Smooth muscle cell (in vitro differentiated cells): ENCODE results near the gene KCMF1. TPM values are rescaled to one million over a fixed set of nuclear protein-coding genes. Genes with fewer than 3 reads are reported as not detected.
A peak's percentile ranks its signal among the peaks of the same experiment; 100 is the strongest.

Source experiments
- DNase-seq: peaks from one replicate; lab custom pipeline; 2025; ENCODE audit not compliant: unreplicated experiment; lab: John Stamatoyannopoulos, UW
- H2AFZ ChIP-seq: fragments of 200-600 bp; sonication (generic); 2 replicates; pipeline ENCODE4 v1.6.0; 2016; ENCODE audit warnings: antibody characterized with exemption, low read depth, mild to moderate bottlenecking
- H3F3A ChIP-seq: fragments of 200-600 bp; sonication (generic); 2 replicates; pipeline ENCODE4 v1.6.0; 2017; ENCODE audit warnings: antibody characterized with exemption, low read depth
- H3K27ac ChIP-seq: fragments of 200-600 bp; sonication (generic); 2 replicates; pipeline ENCODE4 v1.5.1; 2016; ENCODE audit warnings: low read depth, mild to moderate bottlenecking
- H3K27me3 ChIP-seq: fragments of 200-600 bp; sonication (generic); 2 replicates; pipeline ENCODE4 v1.6.1; 2016; ENCODE audit warnings: low read depth, mild to moderate bottlenecking
- H3K36me3 ChIP-seq: fragments of 200-600 bp; sonication (generic); 2 replicates; pipeline ENCODE4 v1.5.1; 2016; ENCODE audit warnings: low read depth
- H3K4me1 ChIP-seq: fragments of 200-600 bp; sonication (generic); 2 replicates; pipeline ENCODE4 v1.5.1; 2016; ENCODE audit warnings: low read depth
- H3K4me2 ChIP-seq: fragments of 200-600 bp; sonication (generic); 2 replicates; pipeline ENCODE4 v1.6.0; 2016; ENCODE audit warnings: mild to moderate bottlenecking
- H3K4me3 ChIP-seq: fragments of 200-600 bp; sonication (generic); 2 replicates; pipeline ENCODE4 v1.5.1; 2016; ENCODE audit warnings: mild to moderate bottlenecking
- H3K79me2 ChIP-seq: fragments of 200-600 bp; sonication (generic); 2 replicates; pipeline ENCODE4 v1.6.0; 2016; ENCODE audit warnings: low read depth, mild to moderate bottlenecking
- H3K9ac ChIP-seq: fragments of 200-600 bp; sonication (generic); 2 replicates; pipeline ENCODE4 v1.6.0; 2016; ENCODE audit warnings: low read depth
- H3K9me3 ChIP-seq: fragments of 200-600 bp; sonication (generic); replicated peaks from 2 replicates; pipeline ENCODE4 v1.5.1; 2016; ENCODE audit warnings: low read depth
- H4K20me1 ChIP-seq: fragments of 200-600 bp; sonication (generic); 2 replicates; pipeline ENCODE4 v1.6.0; 2016; ENCODE audit warnings: low read depth
- CTCF ChIP-seq: fragments of 200-600 bp; sonication (generic); IDR thresholded peaks from 2 replicates; pipeline ENCODE4 v1.5.1; 2017; ENCODE audit warnings: borderline replicate concordance, mild to moderate bottlenecking, antibody characterized with exemption; ENCODE audit not compliant: insufficient read depth, poor library complexity, severe bottlenecking
- WGBS: methylation state at CpG from one replicate; pipeline ENCODE4 v1.1.7; 2016; ENCODE audit warnings: low lambda C conversion rate; 5-methylcytosine and 5-hydroxymethylcytosine counted together
- polyA plus RNA-seq: library from polyadenylated mRNA; unstranded; fragments of >200 nt; fragmentation: Nextera tagmentation; extraction: Ambion mirVana; gene quantifications from 2 replicates; pipeline ENCODE4 v1.2.1, GENCODE V29; 2016
- total RNA-seq: library from RNA; depleted of rRNA; stranded (reverse); fragments of >200 nt; gene quantifications from 2 replicates; pipeline ENCODE4 v1.2.3, GENCODE V29; 2014

Gene KCMF1
- total and polyA plus RNA-seq, 2 experiments from 2014 or later, result 56.5 to 65.0 TPM

DNA sequence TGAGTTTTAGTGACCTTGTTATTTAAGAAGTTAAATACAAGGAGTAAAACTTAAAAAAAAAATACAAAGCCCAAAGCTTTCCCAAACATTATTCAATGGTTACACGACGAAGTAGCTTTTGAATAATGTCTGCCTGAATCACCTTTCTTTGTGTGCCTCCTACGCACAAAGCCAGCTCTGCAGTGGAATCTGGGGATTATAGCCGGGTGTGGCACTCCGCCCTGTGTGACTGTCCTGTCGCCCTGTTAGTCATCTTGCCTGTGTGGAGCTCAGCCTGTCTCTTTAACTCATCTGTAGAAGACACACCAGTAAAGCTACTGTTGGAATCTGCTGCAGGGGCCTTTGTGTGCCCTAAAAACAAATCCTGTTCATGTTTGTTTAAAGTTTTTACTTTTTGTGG, 82.8 kb downstream of the KCMF1 start:
- Histone ChIP-seq H3K9me3 (no peaks in the 10 kb centered on the region), H2AFZ (no peak overlapping the region), H3K79me2 (no peaks in the 10 kb centered on the region), H3K4me2 (peak overlapping the region; percentile 38), H3K27me3 (no peaks in the 10 kb centered on the region), H3K4me1 (peaks cover 14% of the 10 kb centered on the region), H3K4me3 (no peak overlapping the region), H3K9ac (peak overlapping the region; percentile 44), H3K27ac (peak overlapping the region; percentile 85), H3K36me3 (no peaks in the 10 kb centered on the region), H4K20me1 (no peaks in the 10 kb centered on the region), H3F3A (peaks cover 12% of the 10 kb centered on the region)
- 25% methylated on average over 6 of the region's 6 CpGs for WGBS
- TF ChIP-seq CTCF, result no peak
- DNase-seq, result no peak

DNA sequence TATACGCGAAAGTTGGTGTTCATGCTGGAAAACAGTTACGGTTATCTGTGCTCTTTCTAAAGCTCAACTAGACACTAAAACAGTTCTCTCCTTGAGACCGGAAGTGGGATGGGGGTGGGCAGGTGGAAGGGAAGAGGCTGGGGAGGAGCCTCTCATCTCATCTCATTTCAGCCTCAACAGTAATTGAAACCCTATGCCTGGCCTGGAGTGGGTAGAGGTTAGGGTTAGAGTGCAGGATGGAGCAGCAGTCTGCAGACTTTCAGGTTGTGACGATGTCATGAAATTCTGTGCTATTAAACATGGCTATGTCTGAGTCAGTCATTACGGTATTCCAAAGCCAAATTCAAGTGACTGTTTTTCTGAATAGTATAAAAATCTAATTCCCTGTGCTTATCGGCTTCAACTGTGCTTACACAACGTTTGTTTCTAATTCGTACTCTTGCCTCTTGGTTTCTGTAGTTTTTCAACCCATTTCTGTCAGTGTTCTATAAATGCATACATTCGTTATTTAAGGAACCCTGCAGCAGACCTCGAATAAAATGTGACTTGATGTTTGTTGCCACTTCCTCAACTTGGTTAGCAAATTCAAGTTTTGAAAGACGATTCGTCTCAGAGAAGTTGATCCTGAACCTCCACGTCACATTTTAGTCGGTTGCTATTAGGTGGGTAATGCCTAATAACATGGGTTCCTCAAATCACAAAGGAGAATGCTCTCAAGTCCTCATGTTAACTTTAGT, 86.4 kb downstream of the KCMF1 start:
- no peak for TF ChIP-seq CTCF
- Histone ChIP-seq H3K9ac (no peak overlapping the region), H3K4me3 (no peak overlapping the region), H3K27me3 (no peaks in the 10 kb centered on the region), H3K9me3 (no peaks in the 10 kb centered on the region), H3K4me2 (no peak overlapping the region), H3K27ac (no peak overlapping the region), H3K4me1 (peaks cover 14% of the 10 kb centered on the region), H3K79me2 (no peaks in the 10 kb centered on the region), H4K20me1 (no peaks in the 10 kb centered on the region), H3K36me3 (no peaks in the 10 kb centered on the region), H2AFZ (no peak overlapping the region), H3F3A (peaks cover 19% of the 10 kb centered on the region)
- WGBS, result 83% methylated on average over 15 of the region's 15 CpGs
- no peak for DNase-seq

DNA sequence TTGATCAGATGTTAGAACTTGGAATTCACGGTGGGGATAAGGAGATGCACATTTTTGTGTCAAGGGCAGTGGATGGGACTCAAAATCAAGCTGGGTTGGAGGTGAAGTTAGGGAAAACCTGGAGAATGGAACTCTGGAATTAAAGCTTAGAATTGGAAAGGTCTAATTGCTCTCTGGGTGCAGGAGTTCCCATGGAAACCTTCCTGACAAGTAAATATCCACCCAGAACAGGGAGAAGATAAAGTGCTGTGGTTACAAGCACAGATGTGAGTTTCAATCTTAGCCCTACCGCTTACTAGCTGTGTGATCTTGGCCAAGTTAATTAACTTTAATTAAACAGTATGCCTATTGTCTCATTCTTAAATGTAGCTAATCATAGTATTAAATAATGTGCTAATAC, 90.9 kb downstream of the KCMF1 start:
- no peak overlapping the region for H3K4me2 ChIP-seq
- H3K27ac ChIP-seq, result no peak overlapping the region
- no peaks in the 10 kb centered on the region for H3K27me3 ChIP-seq
- H3F3A ChIP-seq, result peaks cover 9% of the 10 kb centered on the region
- DNase-seq, result no peak
- H3K36me3 ChIP-seq, result no peaks in the 10 kb centered on the region
- H3K4me3 ChIP-seq, result no peak overlapping the region
- no peak for TF ChIP-seq CTCF
- no peak overlapping the region for H3K9ac ChIP-seq
- H4K20me1 ChIP-seq, result no peaks in the 10 kb centered on the region
- no peaks in the 10 kb centered on the region for H3K9me3 ChIP-seq
- no peak overlapping the region for H2AFZ ChIP-seq
- peaks cover 3% of the 10 kb centered on the region for H3K4me1 ChIP-seq
- no peaks in the 10 kb centered on the region for H3K79me2 ChIP-seq
- 85% methylated on average over 2 of the region's 2 CpGs for WGBS

- H3K4me3 ChIP-seq, result no peak overlapping the region
- no peak for TF ChIP-seq CTCF
- H3K79me2 ChIP-seq, result no peaks in the 10 kb centered on the region
- no peak overlapping the region for H3K27ac ChIP-seq
- H3K27me3 ChIP-seq, result no peaks in the 10 kb centered on the region
- no peak overlapping the region for H3K4me2 ChIP-seq
- H4K20me1 ChIP-seq, result no peaks in the 10 kb centered on the region
- DNase-seq, result no peak
- no peaks in the 10 kb centered on the region for H3K9me3 ChIP-seq
- no peaks in the 10 kb centered on the region for H3K36me3 ChIP-seq
- H2AFZ ChIP-seq, result no peak overlapping the region
- peaks cover 9% of the 10 kb centered on the region for H3F3A ChIP-seq
- peaks cover 6% of the 10 kb centered on the region for H3K4me1 ChIP-seq
- no peak overlapping the region for H3K9ac ChIP-seq
- WGBS, result 83% methylated on average over 6 of the region's 6 CpGs
Measured at GRCh38 chr2:85062565-85062964, 91.6 kb downstream of the KCMF1 start.
